K562 (cell line): ENCODE measurements around the gene PHYHIPL. TPM values are rescaled to one million over a fixed set of nuclear protein-coding genes. Genes with fewer than 3 reads are reported as not detected.

ENCODE experiments used
- ATAC-seq: fragments of 200-7000 bp; cut with Tn5 transposase; 3 replicates; pipeline ENCODE4 v1.9.1; 2020; ENCODE audit warnings: moderate library complexity
- BruUV-seq: library from RNA; stranded (reverse); fragments of 400-500 nt; replicated peaks from 2 replicates; lab custom pipeline; 2021; lab: Mats Ljungman, UMichigan
- CTCF ChIA-PET: fragments of 300-600 bp; formaldehyde crosslinking; extraction: SDS; loops from one replicate; lab custom pipeline; 2021; ENCODE audit warnings: low intra/inter-chr PET ratio; lab: Yijun Ruan, JAX
- POLR2A ChIA-PET: fragments of 300-600, 350-650 bp; sonication (Branson Sonifier 250); formaldehyde crosslinking; extraction: SDS; loops from one replicate; lab custom pipeline; 2021; ENCODE audit warnings: antibody characterized with exemption, inconsistent platforms; lab: Yijun Ruan, JAX
- DNase-seq, 4 experiments: peaks; one replicate each; pipeline versions ENCODE4 v3.0.0 to v3.0.0-alpha.2; 2011 to 2018; ENCODE audit warnings: low spot score in 3 of 4, mixed read lengths in 3 of 4; ENCODE audit errors: extremely low read depth in 1 of 4
- FAIRE-seq: peaks from 2 replicates; lab custom pipeline; 2011; peaks lifted over from hg19 to GRCh38; lab: Jason Lieb, UNC
- H2AFZ ChIP-seq: 2 replicates; pipeline ENCODE4 v1.6.0; 2011; ENCODE audit warnings: low read depth, low read length, control low read depth, inconsistent platforms
- H3K27ac ChIP-seq: fragments of 200-600 bp; 3 replicates; pipeline ENCODE4 v1.8.0; 2011; ENCODE audit warnings: low read depth, mild to moderate bottlenecking, control low read depth, inconsistent platforms, low read length, moderate library complexity, mixed read lengths; ENCODE audit errors: extremely low read depth
- H3K27me3 ChIP-seq, 2 experiments: fragments of 300-600 bp in 1 of 2; 2 replicates in 1 of 2; 3 replicates in 1 of 2; pipeline versions ENCODE4 v1.6.0 to v1.8.0; 2011; ENCODE audit warnings: inconsistent platforms in 2 of 2, low read length in 2 of 2, mild to moderate bottlenecking in 1 of 2, mixed read lengths in 1 of 2, moderate library complexity in 1 of 2; ENCODE audit not compliant: control insufficient read depth in 2 of 2, insufficient read depth in 2 of 2
- H3K36me3 ChIP-seq: fragments of 300-600 bp; 3 replicates; pipeline ENCODE4 v1.8.0; 2011; ENCODE audit warnings: mild to moderate bottlenecking, low read length, inconsistent platforms; ENCODE audit not compliant: control insufficient read depth, insufficient read depth
- H3K4me1 ChIP-seq, 2 experiments: fragments of 200-600 bp in 1 of 2; replicated peaks in 1 of 2; 2 replicates in 1 of 2; 3 replicates in 1 of 2; pipeline versions ENCODE4 v1.5.1 to v1.8.0; 2011; ENCODE audit warnings: inconsistent platforms in 2 of 2, low read length in 2 of 2, mild to moderate bottlenecking in 1 of 2, mixed read lengths in 1 of 2, moderate library complexity in 1 of 2; ENCODE audit not compliant: control insufficient read depth in 2 of 2, insufficient read depth in 2 of 2
- H3K4me2 ChIP-seq: 2 replicates; pipeline ENCODE4 v1.6.1; 2011; ENCODE audit warnings: low read length, control low read depth, inconsistent platforms, mixed read lengths; ENCODE audit not compliant: insufficient read depth
- H3K4me3 ChIP-seq: fragments of 200-600 bp; sonication (generic), shearing (Covaris generic); 2 replicates; pipeline ENCODE4 v1.5.1; 2016; ENCODE audit warnings: control low read depth, inconsistent platforms
- H3K79me2 ChIP-seq: fragments of 200-600 bp; 3 replicates; pipeline ENCODE4 v1.8.0; 2011; ENCODE audit warnings: low read length, inconsistent platforms; ENCODE audit not compliant: control insufficient read depth, insufficient read depth
- H3K9ac ChIP-seq, 2 experiments: 2 replicates each; pipeline versions ENCODE4 v1.6.0 to v1.6.1; 2011; ENCODE audit warnings: low read depth in 2 of 2, low read length in 2 of 2, control low read depth in 1 of 2, inconsistent platforms in 1 of 2, mild to moderate bottlenecking in 1 of 2, mixed read lengths in 1 of 2; ENCODE audit not compliant: insufficient read depth in 1 of 2
- H3K9me1 ChIP-seq: one replicate; pipeline ENCODE4 v1.6.0; 2011; ENCODE audit warnings: inconsistent platforms, mild to moderate bottlenecking, low read length, moderate library complexity; ENCODE audit not compliant: control insufficient read depth, insufficient read depth
- H3K9me3 ChIP-seq: replicated peaks from 2 replicates; pipeline ENCODE4 v1.5.1; 2011; ENCODE audit warnings: low read depth, low read length, inconsistent platforms; ENCODE audit not compliant: control insufficient read depth, insufficient read depth
- H4K20me1 ChIP-seq: replicated peaks from 2 replicates; pipeline ENCODE4 v1.6.1; 2011; ENCODE audit warnings: low read length, inconsistent platforms, mixed read lengths; ENCODE audit not compliant: control insufficient read depth, insufficient read depth
- EP400 ChIP-seq: fragments of 450-650 bp; IDR thresholded peaks from 2 replicates; pipeline ENCODE4 v1.6.1; 2017; ENCODE audit warnings: antibody characterized with exemption, mild to moderate bottlenecking, moderate library complexity
- EWSR1 ChIP-seq: fragments of 450-650 bp; IDR thresholded peaks from 2 replicates; pipeline ENCODE4 v1.6.1; 2018; ENCODE audit warnings: borderline replicate concordance, mild to moderate bottlenecking, low read depth, moderate library complexity; ENCODE audit not compliant: partially characterized antibody
- FOS ChIP-seq: IDR thresholded peaks from 3 replicates; pipeline ENCODE4 v1.6.1; 2011; ENCODE audit not compliant: insufficient read length; ENCODE audit errors: extremely low read depth
- HNRNPLL ChIP-seq: fragments of 200-400 bp; formaldehyde crosslinking; IDR thresholded peaks from 2 replicates; pipeline ENCODE4 v1.6.1; 2017; ENCODE audit warnings: low read length, low read depth, mild to moderate bottlenecking; ENCODE audit not compliant: poor library complexity, severe bottlenecking
- IFI16 ChIP-seq: fragments of 250-450 bp; sonication (Bioruptor Pico); IDR thresholded peaks from 2 replicates; pipeline ENCODE4 v2.1.2; 2022; ENCODE audit warnings: mild to moderate bottlenecking, inconsistent platforms
- NFIC ChIP-seq: fragments of 450-650 bp; IDR thresholded peaks from 2 replicates; pipeline ENCODE4 v1.6.1; 2017; ENCODE audit warnings: mild to moderate bottlenecking, inconsistent platforms
- RHOXF2B ChIP-seq: fragments of 250-450 bp; sonication (Bioruptor Pico); conservative IDR thresholded peaks from 2 replicates; pipeline ENCODE4 v1.5.1; 2021
- SIN3B ChIP-seq: fragments of 450-650 bp; IDR thresholded peaks from 2 replicates; pipeline ENCODE4 v1.6.1; 2017; ENCODE audit warnings: low read depth, mild to moderate bottlenecking, moderate library complexity
- SMAD3 ChIP-seq: fragments of 450-650 bp; formaldehyde crosslinking; conservative IDR thresholded peaks from 2 replicates; pipeline ENCODE4 v1.4.0; 2020; ENCODE audit warnings: mild to moderate bottlenecking
- TOE1 ChIP-seq, 2 experiments: fragments of 450-650 bp in 1 of 2; sonication (generic) in 1 of 2; formaldehyde crosslinking in 1 of 2; IDR thresholded peaks; 2 replicates each; pipeline versions ENCODE4 v1.7.1 to v1.8.0; 2016 to 2022; ENCODE audit warnings: borderline replicate concordance in 2 of 2, mild to moderate bottlenecking in 2 of 2, antibody characterized with exemption in 1 of 2, inconsistent platforms in 1 of 2, low read depth in 1 of 2, missing genetic modification reagents in 1 of 2, moderate library complexity in 1 of 2
- TRIM28 ChIP-seq: fragments of 450-650 bp; IDR thresholded peaks from 2 replicates; pipeline ENCODE4 v1.6.1; 2017
- ZMIZ1 ChIP-seq, 2 experiments: fragments of 150-350 bp in 1 of 2; IDR thresholded peaks; 2 replicates each; pipeline ENCODE4 v1.6.1; 2012 to 2016; ENCODE audit warnings: low read depth in 2 of 2, low read length in 2 of 2, mild to moderate bottlenecking in 1 of 2, moderate library complexity in 1 of 2
- ZNF3 ChIP-seq: fragments of 250-450 bp; sonication (Bioruptor Pico); IDR thresholded peaks from 2 replicates; pipeline ENCODE4 v1.5.0; 2021; ENCODE audit warnings: mild to moderate bottlenecking, moderate library complexity
- WGBS: fragments of 100-300 bp; shearing (Covaris generic); methylation state at CpG from one replicate; pipeline ENCODE4 v1.1.6; 2016; ENCODE audit warnings: low coverage, mixed read lengths; ENCODE audit not compliant: insufficient coverage; ENCODE audit errors: missing lambda C conversion rate; 5-methylcytosine and 5-hydroxymethylcytosine counted together
- in situ Hi-C: fragments of 300-500 bp; cut with MboI; formaldehyde crosslinking; loops from 4 replicates; pipeline ENCODE4 v1.15.0; 2018; ENCODE audit warnings: inconsistent platforms, mixed read lengths
- intact Hi-C: fragments of 100-400 bp; cut with micrococcal nuclease; formaldehyde crosslinking; loops from 2 replicates; pipeline ENCODE4 v1.14.2; 2022
- polyA plus RNA-seq, 8 experiments: library from polyadenylated mRNA; depleted of rRNA in 4 of 8; stranded (reverse) in 5 of 8; unstranded in 3 of 8; fragments of >200 nt; fragmentation: Nextera tagmentation in 2 of 8; fragmentation: Illumina TruSeq in 1 of 8; extraction: Ambion mirVana in 2 of 8; extraction: Trizol in 1 of 8; gene quantifications; 2 replicates each; pipeline versions ENCODE4 v1.2.1 to v1.2.3, GENCODE V29; 2011 to 2014; ENCODE audit warnings: inconsistent platforms in 1 of 8, missing spikeins in 1 of 8
- total RNA-seq, 7 experiments: library from RNA; depleted of rRNA in 6 of 7; stranded (reverse); fragments of >200 nt in 6 of 7; fragmentation: Illumina TruSeq in 2 of 7; extraction: Trizol in 2 of 7; gene quantifications; 2 replicates each; pipeline versions ENCODE4 v1.2.1 to v1.2.3, GENCODE V29; 2011 to 2021; ENCODE audit warnings: low replicate concordance in 1 of 7
- TF ChIP-seq, protein P1 (sequence below), 2 experiments: IDR thresholded peaks in 1 of 2; conservative IDR thresholded peaks in 1 of 2; 2 replicates each; pipeline ENCODE4 v1.6.1; 2016; ENCODE audit warnings: low read depth in 2 of 2, mild to moderate bottlenecking in 1 of 2, missing compliant biosample characterization in 1 of 2, missing genetic modification characterization in 1 of 2, moderate library complexity in 1 of 2

The PHYHIPL gene
- total and polyA plus RNA-seq, 9 of the 15 experiments (the other 6 are each of a cell fraction or from before 2014, with no cell fraction given): not detected

DNA sequence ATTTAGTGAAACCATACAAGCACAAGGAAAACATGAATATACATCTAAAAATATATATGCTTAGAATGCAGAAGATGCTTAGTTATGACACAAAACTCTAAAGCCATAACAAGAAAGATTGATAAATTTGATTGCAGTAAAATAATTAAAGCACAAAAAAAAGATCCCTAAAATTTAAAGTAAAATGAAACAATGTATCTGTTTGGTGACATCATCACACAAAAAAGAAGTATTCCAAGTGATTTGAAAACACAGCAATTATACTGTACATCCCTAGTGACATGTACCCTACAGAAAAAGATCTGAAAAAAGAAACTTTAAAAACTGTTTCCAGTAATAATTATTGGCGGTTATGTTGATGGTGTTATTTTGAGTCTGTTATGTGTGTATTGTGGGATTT lies 37.7 kb downstream of the PHYHIPL start:
- ChIA-PET CTCF (no interaction called here), POLR2A (interaction anchor here (1.1 kb wide), 1 partner anchor 367 kb away, joined by 3 read pairs; no protein-coding TSS in a partner anchor)
- H3K9ac ChIP-seq: no peak overlapping the region
- no peaks in the 10 kb centered on the region for H3K9me3 ChIP-seq
- in situ Hi-C loops: no loop called here
- no peaks in the 10 kb centered on the region for H3K36me3 ChIP-seq
- intact Hi-C loops: no loop called here
- H3K4me1 ChIP-seq: no peaks in the 10 kb centered on the region
- BruUV-seq: no TSS peak
- no peak for DNase-seq
- no peak for FAIRE-seq
- H3K27me3 ChIP-seq: no peaks in the 10 kb centered on the region
- H3K9me1 ChIP-seq: no peaks in the 10 kb centered on the region
- H3K79me2 ChIP-seq: no peaks in the 10 kb centered on the region
- ATAC-seq: no peak
- H3K27ac ChIP-seq: no peak overlapping the region
- H3K4me2 ChIP-seq: no peak overlapping the region
- no peak overlapping the region for H2AFZ ChIP-seq
- H3K4me3 ChIP-seq: no peak overlapping the region
- H4K20me1 ChIP-seq: no peaks in the 10 kb centered on the region
- 0% methylated on average over 1 of the region's 1 CpG for WGBS
- TF ChIP-seq SMAD3 (CRISPR knock-in tag) (no peak), TOE1 (IDR thresholded peaks at IDR 0.05; ENCODE audit: borderline replicate concordance) (no peak), TOE1 (CRISPR knock-in tag; IDR thresholded peaks at IDR 0.05; ENCODE audit: borderline replicate concordance, low read depth) (no peak), RHOXF2B (CRISPR knock-in tag) (no peak), HNRNPLL (no peak), TRIM28 (no peak), FOS (no peak), ZMIZ1 (IDR thresholded peaks at IDR 0.05; ENCODE audit: low read depth in 2 of 2, low read length in 2 of 2) (no peak), EWSR1 (no peak), EP400 (no peak), NFIC (no peak), ZNF3 (CRISPR knock-in tag) (no peak), SIN3B (no peak), IFI16 (CRISPR knock-in tag) (no peak)
- TF ChIP-seq, protein P1, sequence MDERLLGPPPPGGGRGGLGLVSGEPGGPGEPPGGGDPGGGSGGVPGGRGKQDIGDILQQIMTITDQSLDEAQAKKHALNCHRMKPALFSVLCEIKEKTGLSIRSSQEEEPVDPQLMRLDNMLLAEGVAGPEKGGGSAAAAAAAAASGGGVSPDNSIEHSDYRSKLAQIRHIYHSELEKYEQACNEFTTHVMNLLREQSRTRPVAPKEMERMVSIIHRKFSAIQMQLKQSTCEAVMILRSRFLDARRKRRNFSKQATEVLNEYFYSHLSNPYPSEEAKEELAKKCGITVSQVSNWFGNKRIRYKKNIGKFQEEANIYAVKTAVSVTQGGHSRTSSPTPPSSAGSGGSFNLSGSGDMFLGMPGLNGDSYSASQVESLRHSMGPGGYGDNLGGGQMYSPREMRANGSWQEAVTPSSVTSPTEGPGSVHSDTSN (CRISPR knock-in tag; IDR thresholded peaks at IDR 0.05; ENCODE audit: low read depth): no peak
- TF ChIP-seq, protein P1 (tag; conservative IDR thresholded peaks at IDR 0.05; ENCODE audit: low read depth): no peak
